SK-N-SH treated with all-trans-retinoic acid at 6 μM for 48 hours (cell line): ENCODE results near the gene MAGI3.

Experiments used
- BACH2 ChIP-seq: fragments of 250-450 bp; sonication (Bioruptor Pico); IDR thresholded peaks from 2 replicates; pipeline ENCODE4 v1.9.0; 2021; ENCODE audit warnings: mild to moderate bottlenecking, borderline replicate concordance
- CREB5 ChIP-seq: fragments of 250-450 bp; sonication (Bioruptor Pico); IDR thresholded peaks from 2 replicates; pipeline ENCODE4 v1.5.1; 2020; ENCODE audit warnings: low read depth, mild to moderate bottlenecking, moderate library complexity
- CSDC2 ChIP-seq: fragments of 250-450 bp; sonication (Bioruptor Pico); IDR thresholded peaks from 2 replicates; pipeline ENCODE4 v1.5.0; 2020; ENCODE audit warnings: mild to moderate bottlenecking, moderate library complexity
- ESRRG ChIP-seq: fragments of 250-450 bp; sonication (Bioruptor Pico); IDR thresholded peaks from 2 replicates; pipeline ENCODE4 v1.6.1; 2021; ENCODE audit warnings: mild to moderate bottlenecking
- ISL1 ChIP-seq: fragments of 250-450 bp; sonication (Bioruptor Pico); IDR thresholded peaks from 2 replicates; pipeline ENCODE4 v2.1.2; 2022; ENCODE audit warnings: mild to moderate bottlenecking, moderate library complexity
- TCF4 ChIP-seq: fragments of 250-450 bp; sonication (Bioruptor Pico); IDR thresholded peaks from 2 replicates; pipeline ENCODE4 v1.8.0; 2021; ENCODE audit warnings: mild to moderate bottlenecking, moderate library complexity, borderline replicate concordance
- ZFP3 ChIP-seq: fragments of 250-450 bp; sonication (Bioruptor Pico); IDR thresholded peaks from 2 replicates; pipeline ENCODE4 v1.5.0; 2020; ENCODE audit warnings: mild to moderate bottlenecking, moderate library complexity
- ZNF8 ChIP-seq: fragments of 450-650 bp; formaldehyde crosslinking; IDR thresholded peaks from 2 replicates; pipeline ENCODE4 v1.5.0; 2020; ENCODE audit warnings: mild to moderate bottlenecking, moderate library complexity

GRCh38 chr1:113434081-113434873, 44.0 kb downstream of the MAGI3 start:
- TF ChIP-seq CREB5 (no peak), BACH2 (CRISPR knock-in tag) (no peak), CSDC2 (no peak), ESRRG (CRISPR knock-in tag) (no peak), ZNF8 (CRISPR knock-in tag) (no peak), TCF4 (CRISPR knock-in tag) (no peak), ZFP3 (CRISPR knock-in tag) (no peak), ISL1 (CRISPR knock-in tag) (no peak)
